ENCODE measurements around the gene GLRX5. TPM values are rescaled to one million over a fixed set of nuclear protein-coding genes. Genes with fewer than 3 reads are reported as not detected.
"Not testable (repeated sequence)": the region's sequence is repeated elsewhere in the genome, so short reads cannot be mapped to it uniquely, and the experiment has no call there.

GLRX5 gene
- total RNA-seq, 2 experiments from 2014 or later: 36.4 to 48.5 TPM

DNA sequence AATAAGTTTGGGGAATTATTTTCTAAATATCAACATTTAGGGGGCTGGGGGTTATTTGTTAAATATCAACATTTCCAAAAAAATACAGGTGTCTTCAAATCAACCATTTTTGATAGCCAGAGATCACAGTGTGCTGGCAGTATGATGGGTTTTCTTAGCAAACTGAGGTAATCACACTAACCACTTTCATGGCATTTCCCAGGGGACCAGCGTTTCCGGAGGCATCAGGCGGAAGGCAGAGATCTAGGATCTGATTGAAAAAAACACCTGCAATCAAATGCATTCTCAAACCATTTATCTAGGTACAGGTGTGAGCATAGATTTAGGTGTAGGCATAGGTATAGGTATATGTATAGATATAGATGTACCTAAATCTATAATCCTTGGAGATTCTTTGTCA lies 34.6 kb downstream of the GLRX5 start:
- no peak for ATAC-seq

DNA sequence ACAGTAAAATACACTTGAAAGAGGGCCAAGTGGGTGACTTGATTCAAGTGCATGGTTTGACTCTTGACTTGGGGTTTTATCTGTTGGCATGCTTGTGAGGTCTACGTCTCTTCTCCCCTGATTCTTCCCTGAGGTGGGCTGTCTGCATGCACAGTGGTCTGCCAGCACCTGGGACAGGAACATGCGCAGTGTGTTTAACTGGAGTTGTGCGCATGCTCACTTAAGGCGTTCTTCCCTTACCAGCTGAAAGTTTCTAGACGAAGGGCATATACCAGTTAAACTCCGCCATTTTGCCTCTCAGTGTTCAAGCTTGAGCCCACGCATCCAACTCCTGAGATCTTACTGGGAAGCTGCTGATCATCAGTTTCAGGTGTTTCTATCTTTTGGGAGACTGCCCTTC lies 38.5 kb downstream of the GLRX5 start:
- Mint-ChIP-seq H3K27ac (no peak overlapping the region), H3K27me3 (peaks cover 16% of the 10 kb centered on the region), H3K4me1 (no peaks in the 10 kb centered on the region), H3K36me3 (no peaks in the 10 kb centered on the region), H3K4me3 (no peak overlapping the region), H3K9me3 (ENCODE audit: low read depth) (no peaks in the 10 kb centered on the region)
- ATAC-seq (no peak), DNase-seq (no peak)
- CTCF ChIA-PET: interaction anchor here (1.1 kb wide), 1 partner anchor 11 kb away, joined by 3 read pairs; no protein-coding TSS in a partner anchor

More for the DNA sequence above, 34.6 kb downstream of the GLRX5 start:
- H3K9me3 Mint-ChIP-seq (ENCODE audit: low read depth): no peaks in the 10 kb centered on the region
- H3K27ac Mint-ChIP-seq: no peak overlapping the region
- no peak for DNase-seq
- no peaks in the 10 kb centered on the region for H3K36me3 Mint-ChIP-seq
- no peaks in the 10 kb centered on the region for H3K4me1 Mint-ChIP-seq
- H3K27me3 Mint-ChIP-seq: peaks cover 14% of the 10 kb centered on the region
- CTCF ChIA-PET: no interaction called here
- no peak overlapping the region for H3K4me3 Mint-ChIP-seq

DNA sequence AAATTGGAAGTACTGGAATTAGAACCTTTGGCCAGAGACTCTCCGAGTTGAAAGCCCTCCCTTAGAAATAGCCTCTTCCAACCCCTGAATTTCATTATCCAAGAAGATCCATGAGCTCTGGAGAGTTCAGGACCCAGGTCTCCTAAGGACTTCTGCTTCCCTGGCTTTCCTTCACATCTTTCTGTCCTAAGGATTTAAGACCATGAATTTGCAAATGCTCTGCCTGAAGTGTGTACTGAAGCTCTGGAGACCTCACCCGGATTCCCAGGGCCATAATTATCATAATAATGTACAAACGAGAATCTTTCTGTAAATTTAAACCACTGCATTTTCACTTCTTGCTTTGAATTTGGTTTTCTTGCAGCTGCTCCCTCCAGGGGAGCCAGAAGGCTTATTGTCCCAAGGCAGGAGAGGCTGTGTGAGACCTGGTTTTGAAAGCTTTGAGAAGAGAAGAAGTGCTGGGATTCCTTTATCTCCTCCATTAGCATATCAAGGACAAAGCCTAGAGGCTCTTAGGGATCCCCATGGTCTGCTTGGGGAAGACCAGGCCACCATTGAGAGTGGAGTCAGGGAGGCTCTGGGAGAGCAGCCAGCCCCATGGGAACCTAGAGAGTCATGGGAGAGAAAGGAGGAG lies 41.1 kb downstream of the GLRX5 start:
- DNase-seq: no peak
- Mint-ChIP-seq H3K9me3 (ENCODE audit: low read depth) (no peaks in the 10 kb centered on the region), H3K4me1 (no peaks in the 10 kb centered on the region), H3K27me3 (peaks cover 5% of the 10 kb centered on the region), H3K27ac (no peak overlapping the region), H3K4me3 (no peak overlapping the region), H3K36me3 (no peaks in the 10 kb centered on the region)
- CTCF ChIA-PET: interaction anchor here (1.1 kb wide), 1 partner anchor 14 kb away, joined by 3 read pairs; no protein-coding TSS in a partner anchor
- no peak for ATAC-seq

DNA sequence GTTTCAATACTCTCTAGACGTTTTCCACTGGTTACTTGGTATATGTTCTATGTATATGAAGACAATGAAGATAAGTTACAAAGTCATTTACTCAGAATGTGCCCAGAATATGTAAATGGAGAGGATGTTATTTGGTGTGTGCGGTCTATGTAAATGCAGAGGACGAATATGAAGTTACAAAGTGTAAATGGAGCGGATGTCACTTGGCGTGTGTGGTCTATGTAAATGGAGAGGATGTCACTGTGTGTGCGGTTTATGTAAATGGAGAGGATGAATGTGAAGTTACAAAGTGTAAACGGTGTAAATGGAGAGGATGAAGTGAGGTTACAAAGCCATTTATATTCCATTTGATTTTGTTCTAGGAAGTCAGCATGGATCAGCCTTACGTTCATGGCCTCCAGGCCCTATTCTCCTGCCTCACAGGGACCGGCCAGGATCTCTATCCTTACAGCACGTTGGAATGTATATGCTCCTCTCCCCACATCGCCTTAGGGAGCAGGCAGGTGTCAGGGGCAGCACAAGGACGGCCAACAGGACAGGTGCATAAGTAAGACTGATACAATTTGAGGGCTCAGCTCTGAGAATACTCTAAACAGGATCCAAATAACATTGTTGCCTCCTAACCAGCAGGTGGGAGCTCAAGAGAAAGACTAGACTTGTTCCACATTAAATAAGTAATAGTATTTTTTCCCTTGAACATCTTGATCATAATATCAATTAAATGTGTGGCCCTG lies 42.4 kb downstream of the GLRX5 start:
- no peak overlapping the region for H3K27ac Mint-ChIP-seq
- H3K27me3 Mint-ChIP-seq: peaks cover 5% of the 10 kb centered on the region
- CTCF ChIA-PET: no interaction called here
- H3K36me3 Mint-ChIP-seq: no peaks in the 10 kb centered on the region
- no peaks in the 10 kb centered on the region for H3K4me1 Mint-ChIP-seq
- ATAC-seq: no peak
- DNase-seq: no peak
- no peaks in the 10 kb centered on the region for H3K9me3 Mint-ChIP-seq (ENCODE audit: low read depth)
- H3K4me3 Mint-ChIP-seq: no peak overlapping the region

DNA sequence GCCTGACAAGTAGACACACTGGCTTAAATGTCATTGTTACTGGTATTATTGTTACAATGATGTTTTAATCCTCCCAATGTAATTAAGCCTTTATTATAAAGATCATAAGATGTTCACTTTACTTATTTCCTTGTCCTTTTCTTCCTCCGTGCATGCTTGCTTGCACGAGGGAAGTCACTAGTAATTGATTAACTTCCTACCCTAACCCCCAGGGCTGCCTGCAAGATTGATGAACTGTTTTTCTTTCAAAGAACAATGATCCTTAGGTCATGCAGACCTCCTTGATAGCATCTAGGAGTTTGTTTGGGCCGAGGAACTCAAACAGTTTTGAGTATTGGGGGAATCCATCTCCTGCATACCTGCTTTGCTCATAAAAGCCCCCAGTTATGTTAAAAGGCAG lies 43.0 kb downstream of the GLRX5 start:
- Mint-ChIP-seq H3K4me3 (no peak overlapping the region), H3K36me3 (no peaks in the 10 kb centered on the region), H3K4me1 (no peaks in the 10 kb centered on the region), H3K9me3 (ENCODE audit: low read depth) (peaks cover 2% of the 10 kb centered on the region), H3K27ac (no peak overlapping the region), H3K27me3 (peaks cover 5% of the 10 kb centered on the region)
- no peak for DNase-seq
- ATAC-seq: no peak
- CTCF ChIA-PET: no interaction called here

DNA sequence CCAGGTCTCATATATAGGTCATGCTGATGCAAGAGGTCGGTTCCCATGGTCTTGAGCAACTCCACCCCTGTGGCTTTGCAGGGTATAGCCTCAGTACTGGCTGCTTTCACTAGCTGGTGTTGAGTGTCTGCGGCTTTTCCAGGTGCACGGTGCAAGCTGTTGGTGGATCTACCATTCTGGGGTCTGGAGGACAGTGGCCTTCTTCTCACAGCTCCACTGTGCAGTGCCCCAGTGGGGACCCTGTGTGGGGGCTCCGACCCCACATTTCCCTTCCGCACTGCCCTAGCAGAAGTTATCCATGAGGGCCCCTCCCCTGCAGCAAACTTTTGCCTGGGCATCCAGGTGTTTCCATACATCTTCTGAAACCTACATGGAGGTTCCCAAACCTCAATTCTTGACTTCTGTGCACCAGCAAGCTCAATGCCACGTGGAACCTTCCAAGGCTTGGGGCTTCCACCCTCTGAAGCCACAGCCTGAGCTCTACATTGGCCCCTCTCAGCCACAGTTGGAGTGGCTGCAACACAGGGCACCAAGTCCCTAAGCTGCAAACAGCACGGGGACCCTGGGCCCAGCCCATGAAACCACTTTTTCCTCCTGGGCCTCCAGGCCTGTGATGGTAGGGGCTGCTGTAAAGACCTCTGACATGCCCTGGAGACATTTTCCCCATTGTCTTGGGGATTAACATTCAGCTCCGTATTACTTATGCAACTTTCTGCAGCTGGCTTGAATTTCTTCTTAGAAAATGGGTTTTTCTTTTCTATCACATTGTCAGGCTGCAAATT lies 49.2 kb downstream of the GLRX5 start:
- H3K4me1 Mint-ChIP-seq; H3K27me3 Mint-ChIP-seq; CTCF ChIA-PET; ATAC-seq; H3K36me3 Mint-ChIP-seq; DNase-seq; H3K4me3 Mint-ChIP-seq; H3K9me3 Mint-ChIP-seq (ENCODE audit: low read depth); H3K27ac Mint-ChIP-seq: not testable (repeated sequence)

DNA sequence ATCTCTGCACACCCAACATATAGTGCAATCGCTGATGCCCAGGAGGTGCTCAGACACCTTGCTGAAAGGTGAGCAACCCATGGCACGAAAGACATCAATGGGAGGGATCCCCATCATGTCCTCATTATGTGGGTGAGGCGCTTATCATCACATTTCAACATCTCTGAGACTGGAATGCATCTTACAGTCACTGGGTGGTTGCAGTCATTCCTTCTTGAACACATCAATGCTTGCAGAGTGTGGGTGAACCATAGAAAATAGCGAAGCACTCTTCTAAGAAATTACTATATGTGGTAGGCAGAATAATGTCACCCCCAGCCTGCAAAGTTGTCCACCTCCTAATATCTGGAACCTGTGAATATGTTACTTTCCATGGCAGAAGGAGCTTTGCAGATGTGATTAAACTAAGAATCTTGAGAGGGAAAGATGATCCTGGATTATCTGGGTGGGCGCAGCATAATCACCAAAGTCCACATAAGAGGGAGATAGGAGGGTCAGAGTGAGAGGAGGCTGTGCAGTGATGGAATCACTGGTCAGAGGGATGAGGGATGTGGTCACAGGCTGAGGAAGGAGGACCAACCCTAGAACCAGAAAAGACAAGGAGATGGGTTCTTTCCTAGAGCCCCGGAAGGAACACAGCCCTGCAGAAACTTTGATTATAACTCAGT lies 51.2 kb downstream of the GLRX5 start:
- H3K9me3 Mint-ChIP-seq (ENCODE audit: low read depth): peaks cover 7% of the 10 kb centered on the region
- CTCF ChIA-PET: no interaction called here
- no peaks in the 10 kb centered on the region for H3K4me1 Mint-ChIP-seq
- no peak overlapping the region for H3K4me3 Mint-ChIP-seq
- H3K27ac Mint-ChIP-seq: no peak overlapping the region
- ATAC-seq (no peak), DNase-seq (no peak)
- H3K27me3 Mint-ChIP-seq: peaks cover 5% of the 10 kb centered on the region
- H3K36me3 Mint-ChIP-seq: no peaks in the 10 kb centered on the region

DNA sequence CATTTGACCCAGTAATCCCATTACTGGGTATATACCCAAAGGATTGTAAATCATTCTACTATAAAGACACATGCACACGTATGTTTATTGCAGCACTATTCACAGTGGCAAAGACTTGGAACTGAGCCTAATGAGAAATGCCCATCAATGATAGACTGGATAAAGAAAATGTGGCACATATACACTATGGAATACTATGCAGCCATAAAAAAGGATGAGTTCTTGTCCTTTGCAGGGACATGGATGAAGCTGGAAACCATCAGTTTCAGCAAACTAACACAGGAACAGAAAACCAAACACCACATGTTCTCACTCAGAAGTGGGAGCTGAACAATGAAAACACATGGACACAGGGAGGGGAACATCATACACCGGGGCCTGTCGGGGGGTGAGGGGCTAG lies 56.3 kb downstream of the GLRX5 start:
- H3K27me3 Mint-ChIP-seq; H3K27ac Mint-ChIP-seq; DNase-seq; H3K4me1 Mint-ChIP-seq; H3K36me3 Mint-ChIP-seq; H3K4me3 Mint-ChIP-seq; H3K9me3 Mint-ChIP-seq (ENCODE audit: low read depth); ATAC-seq; CTCF ChIA-PET: not testable (repeated sequence)

Other genes starting within 250 kb of the GLRX5 start
- gene CLMN, start 215.1 kb upstream of the GLRX5 start, total RNA-seq: under 1 TPM; 0.42 to 0.91 TPM
- 10 to 100 TPM; 65.8 to 81.6 TPM for gene SYNE3, start 18.4 kb upstream of the GLRX5 start, total RNA-seq
- not detected for gene TCL1B, start 151.4 kb downstream of the GLRX5 start, total RNA-seq
- gene TCL1A, start 179.1 kb downstream of the GLRX5 start, total RNA-seq: not detected

Measured in activated CD8-positive, alpha-beta memory T cell treated with anti-CD3 and anti-CD28 coated beads, Interleukin-2, amount 10 ng/mL, durations not matched to agents 7 days and 5 days (primary cell).